ENCODE results near the gene MST1.
"Not testable (repeated sequence)": the region's sequence is repeated elsewhere in the genome, so short reads cannot be mapped to it uniquely, and the experiment has no call there.

MST1 gene

DNA sequence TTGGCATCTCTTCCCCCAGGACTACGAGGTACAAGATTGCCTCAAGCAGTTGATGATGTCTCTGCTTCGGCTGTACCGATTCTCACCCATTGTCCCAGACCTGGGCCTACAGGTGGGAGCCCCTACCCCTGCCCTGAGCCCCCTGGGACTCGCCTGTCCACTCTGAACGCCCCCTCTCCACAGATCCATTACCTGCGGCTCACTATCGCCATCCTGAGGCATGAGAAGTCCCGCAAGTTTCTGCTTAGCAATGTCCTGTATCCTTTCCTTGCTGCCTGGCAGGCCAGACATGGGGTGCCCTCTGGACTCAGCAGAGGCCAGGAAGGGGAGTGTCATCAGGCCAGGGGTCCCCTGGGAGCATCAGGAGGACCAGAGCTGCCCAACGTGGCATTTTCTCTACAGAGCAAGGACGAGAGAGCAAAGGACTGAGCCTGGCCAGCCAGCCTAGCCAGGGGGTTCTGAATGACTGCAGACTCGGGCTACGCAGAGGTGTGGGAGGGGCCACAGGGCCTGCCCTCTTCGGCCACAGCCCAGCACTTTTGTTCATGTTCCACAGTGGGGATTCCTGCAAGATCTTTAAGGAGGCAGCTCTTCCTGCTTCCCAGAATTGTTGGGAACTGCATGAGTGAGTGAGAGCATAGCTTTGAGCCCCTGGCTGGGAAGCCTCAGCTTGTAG, 11.3 kb upstream of the MST1 start:
- no peak for DNase-seq

DNA sequence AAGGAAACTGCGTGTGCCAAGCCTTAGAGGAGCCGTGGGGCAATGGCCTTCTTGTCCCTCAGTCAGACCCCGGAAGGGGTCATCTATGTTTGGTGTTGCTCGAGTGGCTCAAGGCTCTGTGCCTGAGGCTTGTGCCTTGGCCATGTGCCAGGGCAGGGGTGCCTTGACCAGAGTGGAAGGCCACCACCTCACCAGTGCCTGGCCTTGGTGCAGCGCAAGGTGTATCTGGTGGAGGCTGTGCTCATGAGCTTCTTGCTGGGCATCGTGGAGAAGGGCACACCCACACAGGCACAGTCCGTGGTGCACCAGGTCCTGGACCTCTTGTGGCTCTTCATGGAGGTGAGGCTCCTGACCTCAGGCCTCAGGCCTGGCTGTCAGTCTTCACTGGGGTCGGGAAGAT, 10.7 kb upstream of the MST1 start:
- no peak for DNase-seq

DNA sequence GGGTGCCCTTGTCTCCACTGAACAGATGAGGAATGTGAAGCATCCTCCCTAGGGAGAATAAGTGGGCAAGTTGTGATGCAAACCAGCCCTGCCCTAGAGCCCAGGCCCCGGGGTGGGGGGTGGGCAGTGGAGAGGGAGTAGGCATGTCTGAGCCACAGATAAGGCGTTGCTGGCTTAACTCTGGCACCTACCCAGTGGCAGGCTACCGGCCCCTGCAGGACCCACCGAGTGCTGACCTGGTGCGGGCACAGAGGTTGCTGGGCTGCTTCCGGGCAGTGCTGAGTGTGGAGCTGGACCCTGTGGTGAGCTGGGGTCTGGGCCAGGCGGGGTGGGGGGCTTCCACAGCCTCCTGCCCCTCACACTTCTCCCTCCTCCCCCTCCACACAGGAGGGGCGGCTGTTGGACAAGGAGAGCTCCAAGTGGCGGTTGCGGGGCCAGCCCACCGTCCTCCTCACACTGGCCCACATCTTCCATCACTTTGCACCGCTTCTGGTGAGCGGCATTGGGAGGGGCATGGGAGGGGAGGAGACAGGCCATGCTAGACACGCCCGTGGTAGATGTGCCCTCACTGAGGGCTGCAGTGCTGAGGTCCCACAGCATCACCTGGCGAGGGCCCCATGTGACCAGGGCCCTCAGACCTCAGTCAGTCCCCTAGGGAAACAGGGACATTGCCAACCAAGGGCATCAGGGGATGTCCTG, 10.2 kb upstream of the MST1 start:
- no peak for DNase-seq

DNA sequence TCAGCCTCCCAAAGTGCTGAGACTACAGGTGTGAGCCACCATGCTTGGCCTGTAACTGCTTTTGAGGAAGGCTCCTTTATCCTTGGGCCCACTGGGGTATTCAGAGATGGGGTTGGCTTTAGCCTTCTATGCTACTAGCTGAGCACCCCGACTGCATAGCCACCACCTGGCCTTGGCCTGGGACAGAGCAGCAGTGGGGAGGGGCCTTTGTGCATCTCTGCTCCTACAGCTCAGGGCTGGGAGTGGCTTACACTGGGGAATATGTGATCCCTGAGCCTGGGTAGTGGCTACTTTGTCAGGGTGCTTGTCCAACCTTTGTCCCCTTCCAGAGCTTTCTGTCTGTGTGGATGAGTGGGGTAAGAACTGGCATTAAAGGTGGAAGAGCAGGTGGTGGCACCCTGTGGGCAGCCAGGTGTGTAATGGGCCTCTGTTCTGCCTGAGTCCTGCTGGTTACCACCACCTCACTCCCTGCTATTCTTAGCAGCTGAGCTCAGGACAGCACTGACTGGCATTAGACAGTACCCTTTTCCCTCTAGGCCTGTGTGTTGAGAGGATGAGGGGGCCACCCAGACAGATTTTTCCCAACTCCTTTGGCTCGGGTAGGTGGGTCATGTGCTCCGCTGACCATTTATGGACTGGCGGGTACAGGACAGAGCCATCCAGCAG, 6.2 kb upstream of the MST1 start:
- DNase-seq: not testable (repeated sequence)

DNA sequence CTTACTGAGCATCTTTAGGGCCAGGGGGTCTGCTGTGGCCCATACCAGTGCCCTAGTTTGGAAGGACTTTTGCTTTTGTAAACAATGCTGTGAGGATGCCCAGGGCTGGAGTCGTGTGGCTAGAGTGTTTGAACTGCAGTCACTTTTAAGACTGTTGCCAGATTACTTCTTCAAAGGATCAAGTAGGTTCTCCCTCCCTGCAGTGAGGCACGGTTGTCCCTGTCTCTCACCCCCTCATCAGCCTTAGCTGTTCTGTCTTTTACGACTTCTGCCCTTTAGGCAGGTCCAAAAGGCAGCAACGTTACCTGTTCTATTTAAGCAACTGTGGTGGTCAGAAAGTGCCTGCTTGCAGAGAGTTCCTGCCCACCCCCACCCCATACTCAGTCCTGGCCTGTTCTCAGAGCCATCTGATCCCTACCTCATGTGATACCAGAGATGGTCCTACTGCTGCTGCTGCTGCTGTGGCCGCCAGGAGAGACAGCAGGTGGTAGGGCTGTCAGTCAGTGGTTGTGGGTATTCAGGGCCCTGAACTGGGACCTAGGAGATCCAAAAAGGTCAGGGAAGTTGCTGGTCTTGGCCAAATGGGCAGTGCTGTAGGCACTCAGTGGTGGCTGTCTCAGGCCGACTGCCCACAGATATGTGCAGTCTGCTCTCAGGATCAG, 5.3 kb upstream of the MST1 start:
- DNase-seq: not testable (repeated sequence)

DNA sequence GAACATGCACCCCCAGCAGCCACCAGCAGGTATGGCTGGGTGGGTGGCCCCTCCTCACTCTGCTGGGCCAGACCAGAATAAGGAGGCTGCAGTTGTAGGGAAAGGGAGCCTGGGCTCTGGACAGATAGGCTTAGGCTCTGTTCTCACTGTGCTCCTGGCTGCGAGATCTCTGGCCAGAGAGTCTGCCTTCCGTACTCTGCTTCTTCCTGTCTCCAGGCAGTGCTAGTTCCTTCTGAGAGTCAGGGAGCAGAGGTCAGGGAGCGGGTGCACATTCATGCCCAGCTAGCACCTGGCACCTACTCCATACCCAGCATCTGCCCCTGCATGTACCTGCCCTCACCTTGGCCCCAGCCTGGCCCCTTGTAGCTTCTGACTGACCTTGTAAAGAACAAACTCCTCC, 2.2 kb upstream of the MST1 start:
- not testable (repeated sequence) for DNase-seq

DNA sequence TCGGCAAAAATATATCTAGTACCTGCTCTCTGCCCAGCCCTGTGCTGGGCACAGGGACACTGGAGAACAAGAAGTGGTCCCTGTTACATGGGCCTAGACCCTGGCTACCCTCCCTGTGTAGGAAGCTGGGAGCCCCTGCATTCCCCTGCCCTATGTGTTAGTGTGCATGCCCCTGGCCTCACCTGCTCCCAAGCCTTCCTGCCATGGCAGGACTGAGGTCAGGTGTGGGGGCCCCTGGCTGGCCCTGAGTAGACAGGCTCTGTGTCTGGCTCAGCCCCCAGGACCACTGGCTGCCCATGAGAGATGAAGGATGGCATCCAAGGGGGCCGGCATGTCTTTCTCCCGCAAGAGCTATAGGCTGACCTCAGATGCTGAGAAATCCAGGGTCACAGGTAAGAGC, 1.6 kb upstream of the MST1 start:
- DNase-seq: not testable (repeated sequence)

DNA sequence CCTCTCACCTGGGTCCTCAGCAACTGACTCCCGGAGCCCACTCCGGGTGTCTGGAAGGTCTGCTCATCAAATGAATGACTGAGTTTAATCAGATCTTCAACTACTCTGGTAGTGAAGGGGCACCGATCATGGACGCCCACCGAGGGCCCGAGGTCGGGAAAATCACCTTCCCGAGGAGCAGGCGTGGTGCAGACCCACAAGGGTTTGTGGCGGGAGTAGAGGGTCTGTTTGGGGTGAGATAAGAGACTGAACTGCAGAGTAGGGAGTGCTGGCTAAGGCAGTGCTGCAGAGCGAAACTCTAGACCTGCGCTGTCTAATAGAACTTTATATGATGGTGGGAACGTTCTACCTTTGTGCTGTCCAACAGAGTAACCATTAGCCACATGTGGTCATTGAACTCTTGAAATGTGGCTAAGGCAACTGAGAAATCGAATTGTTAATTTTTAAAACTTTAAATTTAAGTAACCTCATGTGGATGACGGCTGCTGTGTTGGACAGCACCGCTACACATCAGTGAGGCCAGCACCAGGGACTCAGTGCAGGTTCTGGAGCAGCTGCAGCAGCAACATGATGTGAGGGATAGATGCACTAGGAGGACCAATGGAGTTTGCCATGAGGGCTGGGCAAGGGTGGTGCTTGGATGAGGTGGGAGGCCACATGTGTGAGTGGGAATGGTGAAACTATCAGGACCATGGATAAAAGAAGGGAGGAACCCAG, 792 bp upstream of the MST1 start:
- DNase-seq: not testable (repeated sequence)

DNA sequence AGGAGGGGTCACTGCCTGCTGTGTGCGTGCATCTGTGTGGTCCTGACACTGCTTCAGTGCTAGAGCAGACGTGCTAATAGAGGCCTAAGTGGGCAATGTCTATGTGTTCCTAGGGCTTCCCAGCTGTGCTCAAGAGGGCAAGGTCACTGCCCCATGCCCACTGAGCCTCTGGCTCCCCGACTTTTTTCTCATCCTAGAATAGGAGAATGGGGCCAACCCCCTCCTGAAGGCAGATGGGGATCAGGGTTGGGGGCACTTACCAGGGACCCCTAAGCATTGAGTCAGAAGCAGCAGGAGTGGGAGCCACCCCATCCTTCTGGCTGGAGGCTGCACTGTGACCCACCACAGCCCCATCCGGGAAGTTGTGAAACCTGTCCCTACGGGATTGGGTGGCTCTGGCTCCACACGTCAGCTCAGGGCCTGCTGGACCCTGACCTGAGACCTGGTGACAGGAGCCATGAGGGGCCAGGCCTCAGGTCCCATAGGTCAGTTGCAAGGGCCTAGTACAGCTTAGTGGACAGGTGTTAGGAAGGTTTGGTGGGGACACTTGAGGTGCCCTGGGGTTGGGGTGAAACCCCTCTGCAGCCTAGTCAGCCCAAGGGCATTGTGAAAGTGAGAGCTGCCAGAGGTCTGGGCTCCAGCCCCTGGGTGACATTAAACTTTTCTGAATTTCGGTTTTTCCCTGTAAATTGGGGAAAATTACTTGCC, 782 bp downstream of the MST1 start:
- not testable (repeated sequence) for DNase-seq

DNA sequence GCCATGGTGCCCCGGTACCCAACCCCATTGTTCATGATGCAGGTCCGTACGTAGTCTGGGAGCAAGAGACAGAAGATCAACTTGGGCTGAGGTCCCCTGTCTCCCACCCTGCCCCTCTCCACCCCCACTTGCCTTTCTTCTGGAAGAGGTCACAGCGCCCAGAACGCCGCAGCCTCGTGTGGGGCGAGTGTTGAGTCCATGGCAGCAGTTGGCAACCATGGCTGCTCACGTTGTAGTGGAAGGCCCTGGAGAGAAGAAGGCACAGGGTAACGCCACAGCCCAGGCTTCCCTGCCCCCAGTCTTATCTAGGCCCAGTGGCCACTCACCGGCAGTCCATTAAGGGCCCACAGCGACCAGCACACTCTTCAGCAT, 1.9 kb downstream of the MST1 start:
- not testable (repeated sequence) for DNase-seq

DNA sequence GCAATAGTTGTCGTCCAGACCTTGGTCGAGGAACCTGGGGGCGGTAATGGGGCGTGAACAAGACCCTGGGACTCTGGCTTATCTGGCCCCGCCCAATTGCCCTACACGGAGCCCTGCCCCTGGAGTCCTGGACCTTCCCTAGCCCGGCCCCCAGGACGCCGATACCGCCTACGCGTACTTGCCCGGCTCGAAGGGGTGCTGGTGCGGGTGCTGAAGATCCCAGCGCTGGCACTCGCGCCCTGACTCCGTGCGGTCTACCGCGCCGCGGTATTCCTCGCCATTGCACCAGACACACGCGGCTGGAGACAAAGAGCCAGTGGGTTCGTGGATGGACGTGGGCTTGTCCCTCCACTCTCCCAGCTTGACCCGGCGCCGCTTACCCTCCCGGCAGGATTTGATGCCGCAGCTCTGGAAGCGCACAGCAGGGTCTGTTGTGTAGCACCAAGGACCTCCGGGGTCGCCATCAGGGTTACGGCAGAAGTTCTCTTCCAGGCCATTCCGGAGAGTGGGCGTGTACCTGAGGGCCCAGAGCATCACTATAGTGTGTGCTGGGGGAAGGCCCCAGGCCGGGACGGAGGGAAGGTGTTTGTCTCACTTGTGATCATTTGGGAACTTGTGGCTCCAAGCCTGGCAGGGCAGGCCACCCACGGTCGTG, 2.4 kb downstream of the MST1 start:
- DNase-seq: not testable (repeated sequence)

DNA sequence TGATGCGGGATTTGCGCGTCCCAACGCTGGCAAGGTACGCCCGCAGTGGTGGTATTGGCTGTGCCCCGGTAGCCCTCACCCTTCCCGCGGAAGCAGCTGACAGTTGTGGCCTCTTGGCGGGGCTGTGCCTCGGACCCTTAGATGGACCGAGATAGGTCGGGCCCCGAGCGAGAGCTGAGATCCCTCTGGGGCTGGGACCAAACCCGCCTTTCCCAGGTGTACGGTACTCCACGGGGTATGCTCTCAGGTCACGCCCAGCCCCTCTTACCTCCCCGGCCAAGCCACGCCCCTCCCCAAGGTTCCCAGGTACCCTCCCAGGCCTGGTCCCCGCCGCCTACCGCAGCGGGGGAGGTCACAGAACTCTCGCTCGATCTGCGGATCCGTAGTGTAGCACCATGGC, 2.9 kb downstream of the MST1 start:
- not testable (repeated sequence) for DNase-seq

DNA sequence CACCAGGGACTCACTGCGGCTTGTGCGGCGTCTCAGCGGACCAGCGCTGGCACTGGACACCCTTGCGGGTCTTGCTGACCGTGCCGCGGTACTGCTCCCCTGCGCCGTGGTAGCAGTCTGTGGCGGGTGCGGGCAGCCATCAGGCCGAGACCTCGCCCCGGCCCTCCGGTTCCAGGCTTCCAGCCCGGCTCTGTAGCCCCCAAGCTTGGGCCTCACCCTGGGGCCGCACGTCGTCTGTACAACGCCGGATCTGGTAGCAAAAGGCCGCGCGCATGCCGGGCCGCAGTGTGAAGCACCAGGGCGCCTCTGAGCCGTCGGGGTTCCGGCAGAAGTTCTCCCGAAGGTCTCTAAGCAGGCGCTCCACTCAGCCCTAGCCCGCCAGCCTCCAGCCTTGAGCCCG, 3.4 kb downstream of the MST1 start:
- not testable (repeated sequence) for DNase-seq

DNA sequence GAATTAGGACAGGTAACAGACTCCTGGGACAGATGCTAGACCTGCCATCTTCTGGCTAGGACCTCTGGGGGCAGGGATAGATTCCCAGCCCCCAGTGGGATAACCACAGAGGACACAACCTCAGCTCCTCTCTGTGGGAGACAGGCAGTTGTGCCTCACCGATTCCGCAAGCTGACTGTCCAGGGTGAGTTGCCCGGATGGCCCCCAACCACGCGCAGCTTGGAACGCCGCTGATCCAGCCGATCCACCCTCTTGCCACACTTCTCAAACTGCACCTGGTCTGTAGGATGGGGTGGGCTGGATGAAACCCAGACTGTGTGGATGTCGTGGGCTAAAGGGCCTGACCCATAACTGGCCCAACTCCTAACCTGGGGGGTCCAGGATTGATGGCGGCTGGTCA, 4.2 kb downstream of the MST1 start:
- not testable (repeated sequence) for DNase-seq

DNA sequence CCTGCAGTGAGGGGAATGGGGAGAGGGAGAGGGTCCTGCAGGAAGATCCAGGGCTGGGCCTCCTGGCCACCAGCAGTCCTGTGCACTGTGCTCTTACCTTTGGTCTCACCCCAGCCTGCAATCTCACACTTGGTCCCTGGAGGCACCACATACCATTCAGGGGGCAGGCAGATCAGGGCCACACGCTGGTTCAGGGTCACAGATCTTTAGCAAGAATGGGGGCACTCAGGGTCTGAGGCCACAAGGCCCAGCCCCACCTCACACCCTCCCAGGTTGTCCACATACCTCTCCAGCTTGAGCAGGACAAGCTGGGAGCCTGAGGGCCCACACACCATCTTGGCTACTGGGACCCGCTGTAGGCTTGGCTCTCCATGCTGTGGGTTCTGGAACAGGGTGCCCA, 4.8 kb downstream of the MST1 start:
- DNase-seq: not testable (repeated sequence)

DNA sequence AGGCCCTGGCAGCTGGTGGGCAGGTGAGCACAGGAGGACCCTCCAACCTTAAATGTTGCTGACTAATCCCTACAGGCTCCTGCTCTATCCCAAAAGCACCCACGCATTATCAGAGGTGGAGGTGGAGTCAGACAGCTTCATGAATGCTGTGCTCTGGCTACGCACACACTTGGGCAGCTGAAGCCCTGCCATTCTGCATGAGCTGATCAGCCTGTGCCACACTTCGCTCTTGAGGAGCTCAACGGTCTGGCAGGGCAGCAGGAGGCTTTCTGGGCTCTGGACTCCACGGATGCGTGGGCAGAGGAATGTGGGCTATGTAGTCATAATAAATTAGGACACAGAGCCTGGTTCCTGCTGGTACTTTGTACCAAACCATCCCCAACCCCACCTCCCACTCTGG, 6.1 kb downstream of the MST1 start:
- no peak for DNase-seq

DNA sequence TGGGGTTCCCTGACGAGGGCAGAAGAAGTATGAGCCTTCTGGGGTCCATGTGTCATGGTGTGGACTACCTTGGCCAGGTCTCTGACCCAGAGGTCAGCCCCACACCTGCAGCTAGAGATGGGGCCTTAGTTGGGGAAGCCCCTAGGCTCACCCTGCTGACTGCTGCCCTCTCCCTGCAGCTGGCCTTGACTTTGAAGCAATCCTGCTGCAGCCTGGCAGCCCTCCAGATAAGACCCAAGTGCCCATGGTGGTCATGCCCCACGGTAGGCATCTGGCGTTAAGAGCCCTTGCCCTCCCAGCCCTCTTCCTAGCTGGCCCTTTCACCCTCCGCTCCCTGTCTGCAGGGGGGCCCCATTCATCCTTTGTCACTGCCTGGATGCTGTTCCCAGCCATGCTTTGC, 7.7 kb downstream of the MST1 start:
- no peak for DNase-seq

DNA sequence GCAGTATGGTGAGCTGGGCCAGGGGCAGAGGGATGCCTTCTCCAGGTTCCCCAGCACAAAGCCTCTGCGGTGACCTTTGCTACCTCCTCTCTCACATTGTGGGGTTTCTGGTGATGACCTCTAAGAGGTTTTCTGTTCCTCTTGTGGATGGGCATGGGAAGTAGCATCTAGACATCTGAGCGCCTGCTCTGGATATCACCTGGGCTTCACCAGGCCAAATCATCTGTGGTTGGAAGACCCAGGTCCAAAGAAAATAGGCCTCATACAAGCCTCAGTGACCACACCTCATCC, 8.1 kb downstream of the MST1 start:
- DNase-seq: no peak

DNA sequence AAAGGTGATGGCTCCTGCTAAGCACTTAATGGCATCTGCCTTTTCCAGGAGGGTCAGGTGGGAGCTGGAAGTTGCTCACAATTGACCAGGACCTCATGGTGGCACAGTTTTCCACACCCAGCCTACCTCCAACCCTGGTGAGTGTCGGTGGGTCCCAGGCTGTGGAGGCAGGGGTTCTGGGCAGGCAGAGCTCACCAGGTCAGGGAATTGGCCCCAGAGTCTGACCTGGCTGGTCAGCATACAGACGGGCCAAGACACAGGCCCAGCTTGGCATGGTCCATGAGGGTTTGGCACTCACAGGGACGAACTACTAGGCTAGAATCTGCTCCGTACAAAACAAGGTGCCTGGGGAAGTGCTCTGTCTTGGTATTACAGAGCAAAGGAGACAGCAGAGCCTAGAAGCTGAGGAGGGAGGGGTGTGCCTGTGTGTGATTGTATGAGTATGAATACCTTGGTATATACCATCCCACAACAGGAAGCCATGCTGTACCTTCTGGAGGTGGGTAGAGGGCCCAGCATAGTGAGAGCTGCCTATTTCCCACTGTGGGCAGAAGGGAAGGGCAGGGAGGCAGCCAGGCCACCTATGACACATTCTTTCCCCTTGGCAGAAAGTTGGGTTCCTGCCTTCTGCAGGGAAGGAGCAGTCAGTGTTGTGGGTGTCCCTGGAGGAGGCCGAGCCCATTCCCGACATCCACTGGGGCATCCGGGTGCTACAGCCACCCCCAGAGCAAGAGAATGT, 8.6 kb downstream of the MST1 start:
- no peak for DNase-seq

DNA sequence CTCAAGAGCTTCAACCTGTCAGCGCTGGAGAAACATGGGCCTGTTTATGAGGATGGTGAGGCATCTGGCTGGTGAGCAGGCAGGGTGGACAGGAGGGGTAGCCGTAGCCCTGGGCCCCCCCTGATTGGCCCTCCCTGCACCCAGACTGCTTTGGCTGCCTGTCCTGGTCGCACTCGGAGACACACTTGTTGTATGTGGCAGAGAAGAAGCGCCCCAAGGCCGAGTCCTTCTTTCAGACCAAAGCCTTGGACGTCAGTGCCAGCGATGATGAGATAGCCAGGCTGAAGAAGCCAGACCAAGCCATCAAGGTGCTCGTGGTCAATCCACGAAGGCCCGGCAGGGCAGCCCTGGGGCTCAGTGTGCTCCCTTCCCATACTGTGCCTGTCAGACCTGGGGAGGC, 13.4 kb downstream of the MST1 start:
- no peak for DNase-seq

DNA sequence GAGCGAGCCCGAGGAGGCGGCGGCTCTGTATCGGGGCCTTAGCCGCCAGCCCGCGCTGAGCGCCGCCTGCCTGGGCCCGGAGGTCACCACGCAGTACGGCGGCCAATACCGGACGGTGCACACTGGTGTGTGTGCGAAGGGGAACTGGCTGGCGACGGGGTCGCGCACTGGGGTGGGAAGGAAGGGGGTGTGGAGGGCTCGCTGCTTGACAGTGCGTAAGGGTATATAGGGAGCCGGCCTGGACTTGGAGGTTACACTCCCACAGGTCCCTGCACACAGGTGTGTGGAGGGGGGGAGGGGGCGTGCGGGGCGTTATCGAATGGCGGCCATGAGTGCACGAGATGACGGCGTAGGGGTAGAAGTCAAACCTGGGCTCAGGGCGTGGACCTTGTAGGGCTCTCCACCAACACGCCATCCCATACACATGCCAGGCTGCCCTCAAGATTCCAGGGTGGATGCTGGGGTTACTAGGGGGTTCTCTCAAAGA, 14.7 kb downstream of the MST1 start:
- no peak for DNase-seq
